Stomach (tissue), 9 donors: ENCODE data around the gene MLNR. TPM values are rescaled to one million over a fixed set of nuclear protein-coding genes. Genes with fewer than 3 reads are reported as not detected.

Source experiments
- DNase-seq, 2 donors: peaks; one replicate each; pipeline versions ENCODE4 v3.0.0 to v3.0.0-alpha.2; 2013 to 2019
- H3K27ac ChIP-seq, 5 donors: fragments of 200-600 bp in 4 of 5; sonication (generic) in 4 of 5; one replicate each; pipeline ENCODE4 v1.5.1; 2013 to 2019; ENCODE audit warnings: mild to moderate bottlenecking in 1 of 5, moderate library complexity in 1 of 5
- H3K27me3 ChIP-seq, 3 donors: fragments of 200-600 bp; sonication (generic); one replicate each; pipeline ENCODE4 v1.5.1; 2017 to 2019; ENCODE audit warnings: mixed run types in 1 of 3
- H3K36me3 ChIP-seq, 4 donors: fragments of 200-600 bp; sonication (generic); 1 replicate in 3 of 4; 2 replicates in 1 of 4; pipeline ENCODE4 v1.5.1; 2016 to 2019
- H3K4me1 ChIP-seq, 4 donors: fragments of 200-600 bp; sonication (generic); one replicate each; pipeline ENCODE4 v1.5.1; 2016 to 2019
- H3K4me3 ChIP-seq, 4 donors: fragments of 200-600 bp; sonication (generic) in 3 of 4; one replicate each; pipeline ENCODE4 v1.5.1; 2016 to 2019; ENCODE audit warnings: mild to moderate bottlenecking in 1 of 4
- H3K9me3 ChIP-seq, 4 donors: fragments of 200-600 bp; sonication (generic); one replicate each; pipeline ENCODE4 v1.5.1; 2016 to 2019
- EP300 ChIP-seq: sonication (generic); formaldehyde crosslinking; IDR thresholded peaks from one replicate; pipeline ENCODE4 v1.6.1; 2017; ENCODE audit warnings: antibody characterized with exemption
- POLR2A ChIP-seq, 4 donors: fragments of 450-650 bp; IDR thresholded peaks; one replicate each; pipeline ENCODE4 v1.6.1; 2016; ENCODE audit warnings: antibody characterized with exemption in 4 of 4, control low read depth in 2 of 4, mild to moderate bottlenecking in 1 of 4, moderate library complexity in 1 of 4
- POLR2AphosphoS5 ChIP-seq, 3 donors: sonication (generic); formaldehyde crosslinking; IDR thresholded peaks; one replicate each; pipeline ENCODE4 v1.6.1; 2016; ENCODE audit warnings: antibody characterized with exemption in 3 of 3
- WGBS, 5 donors: extraction: QIAGEN DNeasy Blood & Tissue Kit in 3 of 5; methylation state at CpG; one replicate each; pipeline versions ENCODE4 v1.1.5 to v1.1.7; 2013 to 2018; 5-methylcytosine and 5-hydroxymethylcytosine counted together
- intact Hi-C: fragments of 100-400 bp; cut with DNase I; formaldehyde crosslinking; loops from one replicate; pipeline ENCODE4 v1.15.1; 2023; ENCODE audit warnings: low total_unique reads
- polyA plus RNA-seq, 3 donors: library from polyadenylated mRNA; stranded (reverse); fragments of 200-250 nt; gene quantifications; one replicate each; pipeline ENCODE4 v1.2.3, GENCODE V29; 2013
- total RNA-seq, 5 donors: library from RNA; depleted of rRNA; stranded (reverse); fragments of >200 nt; gene quantifications; one replicate each; pipeline versions ENCODE4 v1.1.0 to v1.2.3, GENCODE V29; 2014 to 2016
- TF ChIP-seq, protein P1 (sequence below), 7 experiments: fragments of 450-650 bp in 4 of 7; fragments of 200-600 bp in 3 of 7; sonication (generic) in 3 of 7; IDR thresholded peaks; one replicate each; pipeline ENCODE4 v1.5.1; 2016 to 2019; ENCODE audit warnings: antibody characterized with exemption in 7 of 7, control low read depth in 2 of 7, mild to moderate bottlenecking in 1 of 7
- donor health status: healthy with polysubstance abuse.
- donor health status: Bipolar disorder and iron deficiency.
- donor health status: healthy.

MLNR gene
- total and polyA plus RNA-seq, 8 donors: 0.08 to 2.4 (median 1.8) TPM; not detected in 5

DNA sequence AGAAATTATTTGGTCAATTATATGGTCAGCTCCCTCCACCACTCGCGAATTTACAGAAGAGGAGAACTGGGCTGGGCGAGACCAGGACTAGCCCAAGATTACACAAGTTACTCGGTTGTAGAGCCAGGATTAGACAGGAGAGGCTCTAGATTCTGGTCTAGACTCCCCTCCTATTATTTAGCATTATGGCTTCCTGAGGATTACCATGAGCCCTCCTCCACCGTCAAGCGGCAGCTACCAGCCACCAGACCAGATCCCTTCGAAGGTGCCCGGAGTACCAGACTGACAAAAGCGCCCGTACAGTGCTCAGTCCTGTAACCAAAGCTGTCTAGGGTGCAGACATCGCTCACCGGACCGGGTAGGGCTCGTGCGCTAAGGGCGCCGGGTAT, 497 bp upstream of the MLNR start:
- TF ChIP-seq, protein P1, sequence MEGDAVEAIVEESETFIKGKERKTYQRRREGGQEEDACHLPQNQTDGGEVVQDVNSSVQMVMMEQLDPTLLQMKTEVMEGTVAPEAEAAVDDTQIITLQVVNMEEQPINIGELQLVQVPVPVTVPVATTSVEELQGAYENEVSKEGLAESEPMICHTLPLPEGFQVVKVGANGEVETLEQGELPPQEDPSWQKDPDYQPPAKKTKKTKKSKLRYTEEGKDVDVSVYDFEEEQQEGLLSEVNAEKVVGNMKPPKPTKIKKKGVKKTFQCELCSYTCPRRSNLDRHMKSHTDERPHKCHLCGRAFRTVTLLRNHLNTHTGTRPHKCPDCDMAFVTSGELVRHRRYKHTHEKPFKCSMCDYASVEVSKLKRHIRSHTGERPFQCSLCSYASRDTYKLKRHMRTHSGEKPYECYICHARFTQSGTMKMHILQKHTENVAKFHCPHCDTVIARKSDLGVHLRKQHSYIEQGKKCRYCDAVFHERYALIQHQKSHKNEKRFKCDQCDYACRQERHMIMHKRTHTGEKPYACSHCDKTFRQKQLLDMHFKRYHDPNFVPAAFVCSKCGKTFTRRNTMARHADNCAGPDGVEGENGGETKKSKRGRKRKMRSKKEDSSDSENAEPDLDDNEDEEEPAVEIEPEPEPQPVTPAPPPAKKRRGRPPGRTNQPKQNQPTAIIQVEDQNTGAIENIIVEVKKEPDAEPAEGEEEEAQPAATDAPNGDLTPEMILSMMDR (IDR thresholded peaks at IDR 0.05): no peak
- Histone ChIP-seq H3K4me1 (peaks cover 19 to 50% (median 27%) of the 10 kb centered on the region in 4 donors), H3K36me3 (no peaks in the 10 kb centered on the region), H3K4me3 (peak overlapping the region; percentile 48 to 56 (median 52)), H3K9me3 (no peaks in the 10 kb centered on the region), H3K27ac (peak overlapping the region in 1 of 5 donors; percentile 57), H3K27me3 (peaks cover 4 to 57% (median 37%) of the 10 kb centered on the region in 3 donors)
- WGBS, 5 donors: 27 to 49% (median 32%) methylated on average over 14 to 17 of the region's 17 CpGs
- intact Hi-C loops: no loop called here
- DNase-seq: no peak

GRCh38 chr13:49220856-49221589, 885 bp downstream of the MLNR start:
- H3K4me3 ChIP-seq: peak overlapping the region; percentile 48 to 56 (median 52)
- TF ChIP-seq POLR2A (IDR thresholded peaks at IDR 0.05) (no peak), EP300 (no peak), POLR2AphosphoS5 (IDR thresholded peaks at IDR 0.05) (no peak)
- TF ChIP-seq, protein P1 (IDR thresholded peaks at IDR 0.05): no peak
- peaks cover 4 to 57% (median 37%) of the 10 kb centered on the region in 3 donors for H3K27me3 ChIP-seq
- H3K27ac ChIP-seq: peak overlapping the region in 1 of 5 donors; percentile 57
- intact Hi-C loops: no loop called here
- peak in 1 of 2 donors; percentile 50 for DNase-seq
- H3K9me3 ChIP-seq: no peaks in the 10 kb centered on the region
- H3K36me3 ChIP-seq: no peaks in the 10 kb centered on the region
- WGBS, 5 donors: 3 to 14% (median 6%) methylated on average over 25 to 73 of the region's 73 CpGs
- peaks cover 19 to 57% (median 37%) of the 10 kb centered on the region in 4 donors for H3K4me1 ChIP-seq

DNA sequence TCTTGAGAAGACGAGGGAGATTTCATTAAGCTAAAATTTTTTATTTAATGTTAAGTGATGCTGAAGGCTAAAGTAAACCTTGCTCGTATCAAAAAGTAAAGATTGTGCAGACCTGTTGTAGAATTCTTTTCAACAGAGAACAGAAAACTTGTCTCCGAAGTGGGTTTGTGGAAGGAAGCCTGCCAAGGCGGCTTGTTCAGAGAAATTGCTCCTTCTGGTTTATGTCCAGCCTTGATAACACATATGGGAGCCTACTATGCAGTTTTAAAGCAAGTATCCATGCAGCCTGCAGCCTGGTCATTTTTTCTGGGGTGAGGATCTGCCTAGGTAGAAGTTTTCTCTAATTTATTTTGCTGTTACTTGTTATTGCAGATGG, 1.4 kb downstream of the MLNR start:
- intact Hi-C loops: no loop called here
- H3K4me3 ChIP-seq: peak overlapping the region in 1 of 4 donors; percentile 50
- peaks cover 4 to 57% (median 37%) of the 10 kb centered on the region in 3 donors for H3K27me3 ChIP-seq
- H3K4me1 ChIP-seq: peaks cover 19 to 52% (median 40%) of the 10 kb centered on the region in 4 donors
- no peaks in the 10 kb centered on the region for H3K9me3 ChIP-seq
- H3K36me3 ChIP-seq: no peaks in the 10 kb centered on the region
- WGBS, 5 donors: 31 to 46% (median 34%) methylated on average over 4 of the region's 4 CpGs
- DNase-seq: peak; percentile 31 to 75
- H3K27ac ChIP-seq: peak overlapping the region in 1 of 5 donors; percentile 57
- TF ChIP-seq EP300 (no peak), POLR2A (IDR thresholded peaks at IDR 0.05) (no peak), POLR2AphosphoS5 (IDR thresholded peaks at IDR 0.05) (no peak)
- TF ChIP-seq, protein P1 (IDR thresholded peaks at IDR 0.05): no peak

DNA sequence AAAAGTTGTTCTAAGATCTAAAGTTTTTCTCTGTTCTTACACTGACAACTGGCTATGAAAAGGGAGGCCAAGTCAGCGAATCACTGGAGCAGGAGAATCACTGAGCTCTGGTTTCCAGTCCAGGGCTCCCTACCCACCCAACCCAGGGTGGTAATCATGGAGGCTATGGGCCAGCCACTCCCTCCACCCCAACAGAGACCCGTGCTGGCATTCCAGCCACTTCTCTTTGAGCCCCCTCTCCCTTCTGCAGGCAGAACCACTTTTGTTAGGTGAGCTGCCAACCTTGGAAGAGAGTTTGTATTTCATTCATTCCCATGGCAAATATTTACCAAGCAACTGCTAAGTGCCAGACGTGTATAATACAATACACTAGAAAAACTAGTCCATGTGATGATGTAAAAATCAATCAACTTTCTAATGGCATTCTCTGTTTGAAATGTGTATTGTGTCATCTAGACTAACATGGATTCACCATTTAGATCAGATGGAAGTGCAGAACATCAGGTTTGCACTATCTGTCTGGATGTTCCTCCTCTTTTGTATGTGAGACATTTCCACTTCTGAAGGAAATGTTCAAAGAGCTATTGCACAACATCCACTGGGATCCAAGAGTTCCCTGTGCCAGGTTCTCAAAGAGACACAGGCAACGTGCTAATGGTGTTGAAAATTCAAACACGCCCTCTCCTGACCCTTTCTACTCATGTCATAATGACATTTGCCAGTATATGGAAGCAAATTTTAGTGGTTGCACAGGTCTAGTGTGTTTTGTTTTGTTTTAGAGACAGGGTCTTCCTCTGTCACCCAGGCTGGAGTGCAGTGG, 5.3 kb downstream of the MLNR start:
- TF ChIP-seq, protein P1 (IDR thresholded peaks at IDR 0.05): no peak
- TF ChIP-seq POLR2A (IDR thresholded peaks at IDR 0.05) (no peak), EP300 (no peak), POLR2AphosphoS5 (IDR thresholded peaks at IDR 0.05) (peak in 1 of 3 donors; percentile 25)
- Histone ChIP-seq H3K36me3 (no peaks in the 10 kb centered on the region), H3K27me3 (peaks cover 1 to 29% (median 18%) of the 10 kb centered on the region in 3 donors), H3K4me3 (no peak overlapping the region), H3K27ac (peak overlapping the region in 2 of 5 donors; percentile 24 to 61), H3K9me3 (no peaks in the 10 kb centered on the region), H3K4me1 (peaks cover 10 to 30% (median 26%) of the 10 kb centered on the region in 4 donors)
- WGBS, 5 donors: 30 to 45% (median 33%) methylated on average over 5 of the region's 5 CpGs
- intact Hi-C loops: no loop called here
- peak; percentile 42 to 53 for DNase-seq
